Adrenal gland (tissue), 12 donors: ENCODE measurements around the gene ZC2HC1B. TPM values are rescaled to one million over a fixed set of nuclear protein-coding genes. Genes with fewer than 3 reads are reported as not detected.

Experiments used
- DNase-seq, 7 donors: peaks; one replicate each; pipeline ENCODE4 v3.0.0-alpha.2; 2019 to 2020
- H3K27ac ChIP-seq, 5 donors: fragments of 200-600 bp; sonication (generic) in 4 of 5; 1 replicate in 3 of 5; 2 replicates in 2 of 5; pipeline versions ENCODE4 v1.5.1 to v1.8.0; 2016 to 2020; ENCODE audit warnings: mild to moderate bottlenecking in 1 of 5
- H3K27me3 ChIP-seq: fragments of 200-600 bp; 2 replicates; pipeline ENCODE4 v1.8.0; 2021
- H3K36me3 ChIP-seq, 2 donors: fragments of 200-600 bp; replicated peaks in 1 of 2; 1 replicate in 1 of 2; 2 replicates in 1 of 2; pipeline versions ENCODE4 v1.5.1 to v1.8.0; 2018 to 2022
- H3K4me1 ChIP-seq, 2 donors: fragments of 200-600 bp; replicated peaks in 1 of 2; 1 replicate in 1 of 2; 2 replicates in 1 of 2; pipeline versions ENCODE4 v1.5.1 to v1.8.0; 2018 to 2021
- H3K4me3 ChIP-seq, 4 donors: fragments of 200-600 bp; sonication (generic) in 3 of 4; one replicate each; pipeline ENCODE4 v1.5.1; 2016 to 2018
- H3K9me3 ChIP-seq, 3 donors: fragments of 200-600 bp; sonication (generic) in 1 of 3; replicated peaks in 1 of 3; 1 replicate in 2 of 3; 2 replicates in 1 of 3; pipeline versions ENCODE4 v1.5.1 to v1.8.0; 2016 to 2021
- CTCF ChIP-seq, 6 experiments: fragments of 450-650 bp in 4 of 6; fragments of 200-600 bp in 2 of 6; sonication (generic) in 1 of 6; IDR thresholded peaks; 1 replicate in 5 of 6; 2 replicates in 1 of 6; pipeline versions ENCODE4 v1.5.1 to v1.8.0; 2016 to 2021; ENCODE audit warnings: antibody characterized with exemption in 6 of 6, mild to moderate bottlenecking in 2 of 6, moderate library complexity in 1 of 6
- POLR2A ChIP-seq, 2 donors: fragments of 450-650 bp; IDR thresholded peaks; one replicate each; pipeline ENCODE4 v1.6.1; 2017; ENCODE audit warnings: antibody characterized with exemption in 2 of 2, mild to moderate bottlenecking in 2 of 2, moderate library complexity in 1 of 2
- WGBS, 4 donors: extraction: QIAGEN DNeasy Blood & Tissue Kit in 2 of 4; methylation state at CpG; one replicate each; pipeline versions ENCODE4 v1.1.5 to v1.1.7; 2013 to 2017; 5-methylcytosine and 5-hydroxymethylcytosine counted together
- intact Hi-C, 2 donors: fragments of 100-400 bp; cut with DNase I; formaldehyde crosslinking; loops; one replicate each; pipeline versions ENCODE4 v1.14.1 to v1.15.0; 2022 to 2023
- polyA plus RNA-seq, 3 donors: library from polyadenylated mRNA; stranded (reverse); fragments of 200-250 nt in 2 of 3; fragments of 350-450 nt in 1 of 3; fragmentation: Illumina TruSeq in 1 of 3; extraction: RNeasy Lipid Tissue Mini Kit (QIAGEN cat#74804) in 1 of 3; gene quantifications; one replicate each; pipeline ENCODE4 v1.2.3, GENCODE V29; 2013 to 2014
- total RNA-seq, 9 donors: library from RNA; depleted of rRNA in 4 of 9; stranded (reverse); fragments of >200 nt in 4 of 9; fragments of 120-200 nt in 1 of 9; fragmentation: NEBNext Ultra II Directional in 1 of 9; extraction: Animal tissue kit (Norgen Biotek cat#: 25700) in 1 of 9; gene quantifications; one replicate each; pipeline versions ENCODE4 v1.1.0 to v1.2.4, GENCODE V29; 2013 to 2023
- donor health status: healthy with polysubstance abuse.
- donor health status: Bipolar disorder and iron deficiency.
- donor health status: DM: yes; HTN: yes; CAD: no.
- donor health status: DM: no; HTN: no; CAD: no.
- donor health status: DM: no; HTN: no; CAD: no.
- donor health status: DM: yes; HTN: yes; CAD: no.

Gene ZC2HC1B
- total and polyA plus RNA-seq, 12 donors, result 0.32 to 1.0 TPM; not detected in 10

GRCh38 chr6:143970456-143971218 is 106.4 kb downstream of the ZC2HC1B start:
- no peak for TF ChIP-seq CTCF (IDR thresholded peaks at IDR 0.05)
- no peak for TF ChIP-seq POLR2A (IDR thresholded peaks at IDR 0.05)
- WGBS, 4 donors, result 65 to 70% (median 67%) methylated on average over 6 of the region's 6 CpGs
- Histone ChIP-seq H3K4me3 (no peak overlapping the region), H3K4me1 (peaks cover 41 to 65% of the 10 kb centered on the region in 2 donors), H3K36me3 (no peaks in the 10 kb centered on the region), H3K27me3 (no peaks in the 10 kb centered on the region), H3K9me3 (no peaks in the 10 kb centered on the region), H3K27ac (peak overlapping the region in 3 of 5 donors; percentile 20 to 54 (median 42))
- no peak for DNase-seq
- intact Hi-C loops, result no loop called here

GRCh38 chr6:143971482-143972205 is 107.4 kb downstream of the ZC2HC1B start:
- H3K27ac ChIP-seq, result peak overlapping the region in 2 of 5 donors; percentile 24 to 54
- H3K9me3 ChIP-seq, result no peaks in the 10 kb centered on the region
- DNase-seq, result no peak
- H3K27me3 ChIP-seq, result no peaks in the 10 kb centered on the region
- no peaks in the 10 kb centered on the region for H3K36me3 ChIP-seq
- H3K4me1 ChIP-seq, result peaks cover 38 to 75% of the 10 kb centered on the region in 2 donors
- intact Hi-C loops, result no loop called here
- H3K4me3 ChIP-seq, result no peak overlapping the region
- WGBS, 4 donors, result 27 to 43% (median 38%) methylated on average over 4 of the region's 4 CpGs
- TF ChIP-seq CTCF (IDR thresholded peaks at IDR 0.05) (no peak), POLR2A (IDR thresholded peaks at IDR 0.05) (no peak)

- Histone ChIP-seq H3K27me3 (no peaks in the 10 kb centered on the region), H3K4me3 (no peak overlapping the region), H3K9me3 (no peaks in the 10 kb centered on the region), H3K36me3 (no peaks in the 10 kb centered on the region), H3K27ac (peak overlapping the region in 1 of 5 donors; percentile 18), H3K4me1 (peaks cover 34 to 66% of the 10 kb centered on the region in 2 donors)
- no peak for DNase-seq
- intact Hi-C loops, result no loop called here
- TF ChIP-seq POLR2A (IDR thresholded peaks at IDR 0.05) (no peak), CTCF (IDR thresholded peaks at IDR 0.05) (no peak)
- WGBS, 4 donors, result 69 to 79% (median 71%) methylated on average over 13 of the region's 13 CpGs
Measured at GRCh38 chr6:143973097-143973966, 109.1 kb downstream of the ZC2HC1B start.

GRCh38 chr6:143974089-143974488 is 109.8 kb downstream of the ZC2HC1B start:
- WGBS, 4 donors, result 51 to 66% (median 57%) methylated on average over 7 to 8 of the region's 8 CpGs
- intact Hi-C loops, result no loop called here
- no peak for TF ChIP-seq POLR2A (IDR thresholded peaks at IDR 0.05)
- TF ChIP-seq CTCF (IDR thresholded peaks at IDR 0.05), result no peak

More at GRCh38 chr6:143974089-143974488, 109.8 kb downstream of the ZC2HC1B start:
- no peaks in the 10 kb centered on the region for H3K27me3 ChIP-seq
- no peak overlapping the region for H3K27ac ChIP-seq
- DNase-seq, result no peak
- no peak overlapping the region for H3K4me3 ChIP-seq
- no peaks in the 10 kb centered on the region for H3K9me3 ChIP-seq
- peaks cover 29 to 59% of the 10 kb centered on the region in 2 donors for H3K4me1 ChIP-seq
- H3K36me3 ChIP-seq, result no peaks in the 10 kb centered on the region
